Activated CD4-positive, alpha-beta memory T cell treated with anti-CD3 and anti-CD28 coated beads for 36 hours (primary cell): ENCODE data around the gene LPAR2. TPM values are rescaled to one million over a fixed set of nuclear protein-coding genes. Genes with fewer than 3 reads are reported as not detected.

Experiments used
- CTCF ChIA-PET: fragments of 350-600 bp; sonication (Branson Sonifier 250); formaldehyde crosslinking; loops from one replicate; lab custom pipeline; 2021; ENCODE audit warnings: antibody characterized with exemption, inconsistent platforms; lab: Charles Lee
- POLR2A ChIA-PET: fragments of 350-600 bp; sonication (Branson Sonifier 250); formaldehyde crosslinking; loops from one replicate; lab custom pipeline; 2021; ENCODE audit warnings: antibody characterized with exemption; lab: Charles Lee
- DNase-seq: peaks from one replicate; pipeline ENCODE4 v3.0.0-alpha.2; 2020
- H3K27ac Mint-ChIP-seq: one replicate; pipeline ENCODE4 v1.8.0; 2021; ENCODE audit warnings: mixed read lengths
- H3K27me3 Mint-ChIP-seq: one replicate; pipeline ENCODE4 v1.8.0; 2021; ENCODE audit warnings: mixed read lengths
- H3K36me3 Mint-ChIP-seq: one replicate; pipeline ENCODE4 v1.8.0; 2021; ENCODE audit warnings: mixed read lengths
- H3K4me1 Mint-ChIP-seq: one replicate; pipeline ENCODE4 v1.8.0; 2021; ENCODE audit warnings: low read depth, mixed read lengths
- H3K4me3 Mint-ChIP-seq: one replicate; pipeline ENCODE4 v1.8.0; 2021; ENCODE audit warnings: mild to moderate bottlenecking, mixed read lengths
- H3K9me3 Mint-ChIP-seq: one replicate; pipeline ENCODE4 v1.8.0; 2021; ENCODE audit warnings: mixed read lengths
- intact Hi-C: fragments of 100-400 bp; cut with micrococcal nuclease; formaldehyde crosslinking; loops from one replicate; pipeline ENCODE4 v1.15.1; 2023
- total RNA-seq, 2 experiments: library from RNA; stranded (reverse); gene quantifications; one replicate each; pipeline ENCODE4 v1.2.3, GENCODE V29; 2021

The LPAR2 gene
- total RNA-seq, 2 experiments from 2014 or later: 32.5 to 33.1 TPM

DNA sequence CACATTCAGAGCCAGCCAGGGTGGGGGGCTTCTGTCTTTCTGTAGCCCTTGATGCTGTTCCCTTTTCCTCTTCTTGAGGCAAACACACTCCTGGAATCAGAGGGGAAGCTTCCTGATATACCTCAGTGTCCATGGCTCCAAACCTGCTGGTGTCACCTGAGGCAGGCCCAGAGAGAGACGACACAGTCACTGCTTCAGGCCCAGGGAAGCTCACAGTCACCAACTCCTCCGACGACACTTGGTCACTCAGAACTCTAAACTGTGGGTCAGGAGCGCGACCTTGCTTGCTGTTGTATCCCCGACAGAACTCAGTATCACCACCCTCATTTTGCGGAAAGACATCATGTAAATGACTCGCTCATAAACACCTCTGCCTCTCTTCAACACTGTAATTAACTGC lies 34.3 kb upstream of the LPAR2 start:
- POLR2A ChIA-PET: interaction anchor here (0.6 to 2.0 kb wide), 15 partner anchors 9 to 237 kb away, joined by 3 to 9 read pairs (median 4); partner anchors contain the start of genes GMIP, NDUFA13, TSSK6 and ZNF253
- intact Hi-C loops: loop anchor here (1.0 to 10.0 kb wide), 6 partner anchors 19 to 468 kb away; partner anchors contain the start of genes BORCS8, GATAD2A, GMIP and PBX4
- Mint-ChIP-seq H3K27me3 (no peaks in the 10 kb centered on the region), H3K36me3 (peaks cover 26% of the 10 kb centered on the region), H3K4me3 (peak overlapping the region; percentile 96), H3K9me3 (no peaks in the 10 kb centered on the region), H3K27ac (peak overlapping the region; percentile 94), H3K4me1 (peaks cover 29% of the 10 kb centered on the region)
- peak; percentile 26 for DNase-seq
- CTCF ChIA-PET: interaction anchor here (0.5 to 1.4 kb wide), 7 partner anchors 71 to 297 kb away, joined by 3 to 6 read pairs (median 3); partner anchors contain the start of gene ZNF506

DNA sequence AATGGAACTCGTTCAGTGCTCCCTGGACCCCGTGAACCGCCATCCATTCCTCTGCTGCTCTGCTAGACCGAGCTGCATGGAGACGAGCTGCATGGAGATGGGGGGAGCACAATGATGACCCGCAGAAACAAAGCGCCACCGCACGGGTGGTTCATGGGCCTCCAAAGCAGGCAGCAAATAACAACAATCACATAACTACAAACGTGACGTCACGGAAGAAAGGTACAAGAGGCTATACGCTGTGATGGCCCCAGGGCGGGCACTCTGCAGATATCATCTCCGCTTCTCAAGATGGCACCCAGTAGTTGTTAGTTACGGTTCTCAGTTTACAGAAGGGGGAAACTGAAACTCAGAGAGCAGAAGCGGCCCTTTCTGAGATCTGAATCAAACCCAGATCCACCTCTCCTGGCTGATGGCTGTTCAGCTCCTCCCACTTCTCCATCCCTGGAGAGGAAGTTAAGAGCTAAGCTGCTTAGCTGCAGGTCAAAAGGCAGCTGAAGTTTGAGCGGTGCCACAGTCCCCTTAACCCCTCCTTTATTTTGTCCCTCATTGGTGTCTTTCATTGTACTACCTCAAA lies 33.7 kb upstream of the LPAR2 start:
- ChIA-PET POLR2A (interaction anchor here (0.8 to 2.0 kb wide), 13 partner anchors 8 to 204 kb away, joined by 3 to 9 read pairs (median 5); partner anchors contain the start of genes GMIP, NDUFA13, TSSK6 and ZNF253), CTCF (interaction anchor here (0.5 to 1.4 kb wide), 7 partner anchors 71 to 298 kb away, joined by 3 to 6 read pairs (median 3); partner anchors contain the start of gene ZNF506)
- intact Hi-C loops: loop anchor here (1.0 to 10.0 kb wide), 6 partner anchors 18 to 467 kb away; partner anchors contain the start of genes BORCS8, GATAD2A, GMIP and PBX4
- peak; percentile 81 for DNase-seq
- peaks cover 29% of the 10 kb centered on the region for H3K36me3 Mint-ChIP-seq
- peak overlapping the region; percentile 94 for H3K27ac Mint-ChIP-seq
- peaks cover 26% of the 10 kb centered on the region for H3K4me1 Mint-ChIP-seq
- peak overlapping the region; percentile 96 for H3K4me3 Mint-ChIP-seq
- H3K27me3 Mint-ChIP-seq: no peaks in the 10 kb centered on the region
- no peaks in the 10 kb centered on the region for H3K9me3 Mint-ChIP-seq

DNA sequence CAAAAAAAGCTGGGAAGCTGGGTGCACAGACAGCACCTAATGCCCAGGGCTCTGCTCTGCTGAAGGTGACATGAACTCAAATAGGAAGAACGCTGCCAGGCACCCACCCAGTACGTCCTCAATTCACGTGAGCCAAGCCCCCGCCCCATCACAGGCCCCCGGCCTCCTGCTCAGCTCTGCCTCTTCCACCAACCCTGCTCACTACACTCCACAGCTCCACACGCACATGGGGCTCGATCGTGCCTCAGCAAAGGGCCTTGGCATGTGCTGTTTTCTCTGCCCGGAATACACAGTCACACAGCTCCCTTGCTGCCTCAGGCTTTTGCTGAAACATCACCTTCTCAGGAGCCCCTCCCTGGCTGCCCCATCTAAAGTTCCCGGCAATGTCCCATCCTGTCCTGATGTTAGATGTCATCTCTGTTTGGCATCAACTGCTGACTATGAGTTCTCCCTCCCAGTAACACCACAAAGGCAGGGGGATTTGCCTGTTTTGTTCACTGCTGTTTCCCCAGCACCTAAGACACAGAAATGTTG lies 33.2 kb upstream of the LPAR2 start:
- Mint-ChIP-seq H3K4me3 (peak overlapping the region; percentile 96), H3K27me3 (no peaks in the 10 kb centered on the region), H3K27ac (peak overlapping the region; percentile 94), H3K36me3 (peaks cover 33% of the 10 kb centered on the region), H3K4me1 (peaks cover 25% of the 10 kb centered on the region), H3K9me3 (no peaks in the 10 kb centered on the region)
- intact Hi-C loops: loop anchor here (10.0 kb wide), 2 partner anchors 256 to 466 kb away; partner anchors contain the start of genes BORCS8, GATAD2A and RFXANK
- DNase-seq: peak; percentile 30
- ChIA-PET POLR2A (interaction anchor here (0.8 to 2.0 kb wide), 7 partner anchors 9 to 205 kb away, joined by 3 to 9 read pairs (median 5); partner anchors contain the start of gene ZNF253), CTCF (interaction anchor here (1.3 to 1.4 kb wide), 2 partner anchors 129 to 161 kb away, joined by 4 to 6 read pairs; partner anchors contain the start of gene ZNF506)

DNA sequence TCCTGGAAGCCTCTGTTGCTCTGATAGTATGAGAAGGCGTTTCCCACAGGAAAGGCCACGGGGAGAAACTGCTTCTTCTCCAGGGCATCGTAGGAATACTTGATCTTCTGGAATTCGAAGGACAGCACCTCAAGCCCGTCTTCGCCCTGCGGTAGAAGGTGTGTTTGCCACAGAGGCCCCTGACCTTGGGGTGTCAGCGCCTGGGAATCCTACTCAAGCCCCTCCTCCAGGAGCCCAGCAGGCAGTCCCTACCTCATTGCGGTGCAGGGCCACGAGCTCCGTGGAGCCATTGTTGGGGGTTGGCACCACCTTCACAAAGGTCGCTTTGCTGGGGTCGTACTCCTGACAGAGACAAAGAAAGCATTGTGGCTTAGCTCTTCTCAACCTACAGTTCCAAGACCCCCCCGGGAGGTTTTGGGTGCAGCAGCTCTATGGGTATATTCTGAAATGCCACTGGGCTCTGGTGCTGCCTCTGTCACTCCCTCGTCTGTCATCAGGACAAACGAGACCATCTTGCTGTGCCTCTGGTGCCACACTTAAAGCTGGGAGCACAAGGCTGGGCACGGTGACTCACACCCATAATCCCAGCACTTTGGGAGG lies 31.7 kb upstream of the LPAR2 start:
- H3K27ac Mint-ChIP-seq: peak overlapping the region; percentile 45
- intact Hi-C loops: loop anchor here (10.0 kb wide), 2 partner anchors 255 to 465 kb away; partner anchors contain the start of genes BORCS8, GATAD2A and RFXANK
- no peak for DNase-seq
- no peaks in the 10 kb centered on the region for H3K27me3 Mint-ChIP-seq
- no peak overlapping the region for H3K4me3 Mint-ChIP-seq
- H3K9me3 Mint-ChIP-seq: no peaks in the 10 kb centered on the region
- H3K4me1 Mint-ChIP-seq: peaks cover 25% of the 10 kb centered on the region
- ChIA-PET POLR2A (no interaction called here), CTCF (interaction anchor here (0.9 to 2.8 kb wide), 3 partner anchors 16 to 128 kb away, joined by 3 to 7 read pairs (median 5); partner anchors contain the start of gene GMIP)
- H3K36me3 Mint-ChIP-seq: peaks cover 42% of the 10 kb centered on the region

DNA sequence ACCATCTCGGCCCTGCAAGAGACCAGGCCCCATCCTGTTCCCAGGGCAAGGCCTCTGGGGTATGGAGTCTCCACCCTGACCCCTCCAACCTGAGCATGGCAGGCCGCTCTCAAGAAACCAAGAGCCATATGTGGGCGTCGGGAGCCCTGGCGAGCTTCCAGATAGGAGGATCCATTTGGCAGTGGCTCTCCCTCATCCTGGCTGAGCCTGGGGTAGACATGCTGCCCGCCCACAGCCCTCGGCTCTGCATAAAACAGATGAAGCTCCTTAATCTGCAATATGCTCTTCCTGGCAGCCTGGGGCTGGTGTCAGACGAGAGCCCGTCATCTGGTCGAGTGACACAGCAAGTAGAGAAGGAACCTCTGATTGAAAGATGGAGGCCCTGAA lies 29.4 kb upstream of the LPAR2 start:
- ChIA-PET POLR2A (interaction anchor here (0.6 kb wide), 1 partner anchor 141 kb away, joined by 4 read pairs; the partner anchor contains the start of gene NDUFA13), CTCF (interaction anchor here (0.6 to 2.8 kb wide), 4 partner anchors 13 to 240 kb away, joined by 3 to 7 read pairs (median 4); partner anchors contain the start of gene GMIP)
- peaks cover 53% of the 10 kb centered on the region for H3K36me3 Mint-ChIP-seq

DNA sequence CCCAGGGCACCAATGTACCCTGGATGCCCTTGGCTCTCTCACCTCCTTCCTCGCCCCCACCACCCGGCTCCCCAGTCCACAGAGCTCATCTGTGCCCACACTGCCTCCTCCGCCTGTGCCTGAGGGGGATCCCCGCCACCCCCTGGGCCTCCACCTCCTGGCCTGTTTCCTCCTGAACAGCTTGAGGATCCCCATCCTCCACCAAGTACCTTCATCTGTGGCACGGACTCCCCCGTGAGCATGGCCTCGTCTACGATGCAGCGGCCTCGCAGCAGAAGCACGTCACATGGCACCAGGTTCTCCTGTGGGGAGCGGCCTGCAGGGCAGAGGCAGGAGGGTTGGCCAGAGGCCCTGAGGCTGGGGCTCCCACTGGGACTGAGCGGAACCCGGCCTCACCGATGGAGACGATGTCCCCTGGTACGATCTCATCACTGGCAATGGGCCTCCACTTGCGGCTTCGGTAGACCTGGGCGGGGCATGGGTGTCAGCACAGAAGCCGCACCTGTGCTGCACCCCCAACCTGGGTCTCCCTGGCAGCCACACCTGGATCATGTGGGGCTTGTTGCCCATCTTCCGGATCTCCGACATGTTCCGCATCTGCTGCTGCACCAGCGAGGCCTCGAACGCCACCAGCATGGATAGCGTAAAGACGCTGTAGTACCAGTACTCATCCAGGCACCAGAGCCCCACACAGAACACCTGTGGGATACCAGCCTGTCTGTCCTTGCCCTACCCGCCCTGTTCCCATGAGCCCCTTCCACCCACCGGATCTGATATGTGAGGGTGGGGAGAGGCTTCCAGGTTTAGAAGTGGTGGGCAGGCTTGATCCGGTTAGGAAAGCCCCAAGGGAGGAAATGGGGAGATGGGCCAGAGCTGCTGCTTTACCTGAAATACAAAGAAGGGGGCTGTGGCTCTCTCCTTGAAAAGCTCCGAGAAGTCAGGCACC lies 28.7 kb upstream of the LPAR2 start:
- no peak for DNase-seq
- intact Hi-C loops: no loop called here
- Mint-ChIP-seq H3K27ac (no peak overlapping the region), H3K9me3 (no peaks in the 10 kb centered on the region), H3K4me3 (no peak overlapping the region), H3K36me3 (peaks cover 53% of the 10 kb centered on the region), H3K4me1 (peaks cover 13% of the 10 kb centered on the region), H3K27me3 (no peaks in the 10 kb centered on the region)
- POLR2A ChIA-PET: no interaction called here
- CTCF ChIA-PET: interaction anchor here (0.8 to 2.8 kb wide), 3 partner anchors 13 to 124 kb away, joined by 3 to 7 read pairs (median 5); partner anchors contain the start of gene GMIP

More for the DNA sequence above, 29.4 kb upstream of the LPAR2 start:
- intact Hi-C loops: no loop called here
- Mint-ChIP-seq H3K4me3 (no peak overlapping the region), H3K9me3 (no peaks in the 10 kb centered on the region), H3K4me1 (peaks cover 20% of the 10 kb centered on the region), H3K27me3 (no peaks in the 10 kb centered on the region), H3K27ac (no peak overlapping the region)
- no peak for DNase-seq

DNA sequence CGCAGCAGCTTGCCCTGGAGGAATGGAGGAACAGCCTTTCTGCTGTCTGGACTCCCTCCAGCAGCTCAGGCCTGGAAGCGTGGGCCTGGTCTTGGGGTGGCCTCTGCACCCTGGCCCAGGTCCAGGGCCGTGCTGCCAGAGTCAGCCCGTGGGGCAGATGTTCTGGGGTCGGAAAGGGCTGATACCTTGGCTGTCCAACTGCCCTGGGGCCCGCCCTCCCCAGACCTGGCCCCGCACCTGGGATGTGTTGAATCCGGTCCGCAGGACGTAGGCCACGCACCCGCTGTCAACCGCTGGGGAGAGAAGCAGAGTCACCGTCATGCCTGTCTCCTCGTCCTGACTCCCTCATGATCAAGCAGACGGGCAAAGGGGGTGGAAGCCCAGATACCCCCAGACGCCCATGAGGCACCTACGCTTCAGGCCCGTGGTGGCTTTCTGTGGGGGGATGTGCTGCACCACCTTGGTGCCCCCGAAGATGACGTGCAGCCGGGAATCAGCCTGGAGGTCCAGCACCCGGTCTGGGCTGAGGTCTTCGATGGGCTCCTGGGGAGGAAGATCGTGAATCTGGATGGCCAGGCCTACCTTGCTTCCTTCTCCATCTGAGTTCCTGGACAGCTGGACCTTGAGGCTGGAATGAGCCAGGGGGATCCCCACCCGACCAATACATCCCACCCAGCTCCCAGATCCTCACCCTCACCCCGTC lies 27.8 kb upstream of the LPAR2 start:
- Mint-ChIP-seq H3K4me3 (no peak overlapping the region), H3K4me1 (peaks cover 4% of the 10 kb centered on the region), H3K27ac (no peak overlapping the region), H3K9me3 (no peaks in the 10 kb centered on the region), H3K36me3 (peaks cover 46% of the 10 kb centered on the region), H3K27me3 (no peaks in the 10 kb centered on the region)
- POLR2A ChIA-PET: no interaction called here
- intact Hi-C loops: no loop called here
- CTCF ChIA-PET: no interaction called here
- DNase-seq: no peak

DNA sequence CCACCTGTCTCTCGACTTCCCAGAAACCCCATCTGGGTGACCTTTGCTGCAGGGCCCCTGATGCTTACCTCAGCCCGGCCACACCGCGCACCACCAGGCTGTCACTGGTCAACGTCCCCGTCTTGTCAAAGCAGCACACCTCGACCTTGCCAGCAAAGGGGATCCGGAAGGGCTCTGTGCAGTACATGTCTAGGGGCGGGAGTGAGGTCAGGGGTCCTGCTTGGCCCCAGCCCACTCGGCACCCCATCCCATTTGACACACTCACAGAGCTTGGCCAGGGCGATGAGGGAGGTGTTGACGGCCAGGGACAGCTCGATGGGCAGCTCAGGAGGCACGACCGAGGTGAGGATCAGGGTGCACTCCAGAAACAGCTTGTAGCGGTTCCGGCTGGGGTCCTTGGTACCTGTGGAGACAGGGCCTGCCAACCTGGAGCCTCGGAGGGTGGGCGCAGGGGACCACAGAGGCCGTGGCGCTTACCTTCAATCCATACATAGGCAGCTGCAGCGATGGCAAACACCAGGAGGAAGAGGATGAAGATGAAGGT lies 27.1 kb upstream of the LPAR2 start:
- Mint-ChIP-seq H3K9me3 (no peaks in the 10 kb centered on the region), H3K4me3 (no peak overlapping the region), H3K27ac (no peak overlapping the region), H3K27me3 (no peaks in the 10 kb centered on the region), H3K4me1 (peaks cover 4% of the 10 kb centered on the region), H3K36me3 (peaks cover 46% of the 10 kb centered on the region)
- intact Hi-C loops: no loop called here
- POLR2A ChIA-PET: no interaction called here
- CTCF ChIA-PET: interaction anchor here (1.3 kb wide), 1 partner anchor 11 kb away, joined by 4 read pairs; no protein-coding TSS in a partner anchor
- DNase-seq: no peak

DNA sequence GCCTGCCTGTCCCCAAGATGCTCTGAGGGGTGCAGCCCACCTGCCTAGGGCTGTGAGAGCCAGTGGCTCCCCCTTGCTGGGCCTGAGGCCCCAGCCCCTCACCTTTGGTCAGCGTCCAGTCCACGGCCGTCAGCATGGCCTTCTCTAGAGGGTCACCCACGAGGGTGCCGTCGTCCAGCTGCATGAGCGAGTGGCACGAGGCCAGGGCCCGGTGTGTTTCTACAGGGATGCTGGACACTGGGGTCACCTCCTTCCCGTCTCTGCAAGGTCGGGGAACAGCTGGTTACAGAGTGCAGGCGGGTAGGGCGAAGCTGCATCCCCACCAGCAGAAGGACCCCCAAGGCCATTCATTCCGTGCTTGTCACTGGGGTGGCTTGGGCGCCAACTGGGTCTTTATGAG lies 26.4 kb upstream of the LPAR2 start:
- H3K36me3 Mint-ChIP-seq: peaks cover 46% of the 10 kb centered on the region
- no peaks in the 10 kb centered on the region for H3K9me3 Mint-ChIP-seq
- CTCF ChIA-PET: interaction anchor here (1.3 kb wide), 1 partner anchor 10 kb away, joined by 4 read pairs; no protein-coding TSS in a partner anchor
- POLR2A ChIA-PET: no interaction called here
- H3K27ac Mint-ChIP-seq: no peak overlapping the region
- no peak for DNase-seq
- no peak overlapping the region for H3K4me3 Mint-ChIP-seq
- H3K27me3 Mint-ChIP-seq: no peaks in the 10 kb centered on the region
- intact Hi-C loops: no loop called here
- no peaks in the 10 kb centered on the region for H3K4me1 Mint-ChIP-seq

DNA sequence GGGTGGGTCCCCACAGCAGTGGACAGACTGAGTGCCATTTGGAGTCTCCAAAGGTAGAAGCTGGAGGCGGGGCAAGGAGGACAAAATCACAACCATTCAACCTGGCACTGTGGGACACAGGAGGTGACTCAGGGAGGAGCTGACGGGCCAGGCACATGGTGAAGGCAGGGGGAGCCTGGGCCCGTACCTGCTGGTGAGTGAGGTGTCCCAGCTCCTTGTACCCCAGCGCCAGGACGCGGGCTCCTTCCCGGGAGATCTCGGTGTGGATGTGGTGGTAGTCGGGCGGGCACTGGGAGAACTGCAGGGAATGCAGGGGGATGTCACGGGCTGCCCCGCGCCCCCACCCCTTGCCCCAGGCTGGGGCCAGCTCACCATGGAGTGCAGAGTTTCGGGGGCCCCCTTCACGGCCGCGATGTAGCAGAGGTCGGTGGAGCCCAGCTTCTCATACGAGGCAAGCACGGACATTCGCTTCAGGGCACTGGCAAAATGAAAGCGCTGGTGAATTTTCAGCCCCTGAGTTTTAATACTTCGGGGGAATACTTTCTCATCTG lies 25.7 kb upstream of the LPAR2 start:
- H3K27me3 Mint-ChIP-seq: no peaks in the 10 kb centered on the region
- no peak for DNase-seq
- ChIA-PET POLR2A (interaction anchor here (0.6 kb wide), 2 partner anchors 9 to 102 kb away, joined by 3 read pairs; no protein-coding TSS in a partner anchor), CTCF (interaction anchor here (2.6 kb wide), 1 partner anchor 10 kb away, joined by 13 read pairs; the partner anchor contains the start of gene GMIP)
- H3K27ac Mint-ChIP-seq: no peak overlapping the region
- H3K36me3 Mint-ChIP-seq: peaks cover 44% of the 10 kb centered on the region
- H3K4me1 Mint-ChIP-seq: no peaks in the 10 kb centered on the region
- intact Hi-C loops: no loop called here
- no peak overlapping the region for H3K4me3 Mint-ChIP-seq
- H3K9me3 Mint-ChIP-seq: no peaks in the 10 kb centered on the region
